Mesendoderm (in vitro differentiated cells): Measurements from ENCODE around the gene A2ML1.
"Not testable (repeated sequence)": the region's sequence is repeated elsewhere in the genome, so short reads cannot be mapped to it uniquely, and the experiment has no call there.

Experiments
- DNase-seq: peaks from one replicate; pipeline ENCODE4 v3.0.0; 2013
- H2AK5ac ChIP-seq: 2 replicates; pipeline ENCODE4 v1.6.1; 2013; ENCODE audit warnings: low read length, inconsistent platforms
- H2BK120ac ChIP-seq: 2 replicates; pipeline ENCODE4 v1.6.1; 2013; ENCODE audit warnings: low read depth, mild to moderate bottlenecking, low read length, moderate library complexity, mixed read lengths
- H2BK15ac ChIP-seq: replicated peaks from 2 replicates; pipeline ENCODE4 v1.6.1; 2013; ENCODE audit warnings: low read depth, mild to moderate bottlenecking, moderate library complexity
- H2BK5ac ChIP-seq: 2 replicates; pipeline ENCODE4 v1.6.1; 2013; ENCODE audit warnings: low read length, inconsistent platforms
- H3K18ac ChIP-seq: 2 replicates; pipeline ENCODE4 v1.6.1; 2013; ENCODE audit warnings: mild to moderate bottlenecking, low read length, mixed read lengths
- H3K23ac ChIP-seq: one replicate; pipeline ENCODE4 v1.6.1; 2013; ENCODE audit warnings: low read length
- H3K27ac ChIP-seq: 2 replicates; pipeline ENCODE4 v1.5.1; 2013; ENCODE audit warnings: low read depth, mild to moderate bottlenecking, inconsistent platforms, low read length, moderate library complexity
- H3K27me3 ChIP-seq: 2 replicates; pipeline ENCODE4 v1.6.1; 2013; ENCODE audit warnings: low read length, control low read depth, mild to moderate bottlenecking, inconsistent platforms; ENCODE audit not compliant: insufficient read depth, poor library complexity
- H3K36me3 ChIP-seq: 2 replicates; pipeline ENCODE4 v1.6.1; 2013; ENCODE audit warnings: low read length, inconsistent platforms; ENCODE audit not compliant: control insufficient read depth, insufficient read depth
- H3K4ac ChIP-seq: one replicate; pipeline ENCODE4 v1.6.1; 2013; ENCODE audit warnings: low read depth, mild to moderate bottlenecking, low read length, moderate library complexity
- H3K4me1 ChIP-seq: 2 replicates; pipeline ENCODE4 v1.6.1; 2013; ENCODE audit warnings: low read depth, low read length, inconsistent platforms; ENCODE audit not compliant: control insufficient read depth
- H3K4me2 ChIP-seq: 2 replicates; pipeline ENCODE4 v1.6.1; 2013; ENCODE audit warnings: low read length
- H3K4me3 ChIP-seq: 2 replicates; pipeline ENCODE4 v1.5.1; 2013; ENCODE audit warnings: mild to moderate bottlenecking, low read length
- H3K56ac ChIP-seq: one replicate; pipeline ENCODE4 v1.6.1; 2013; ENCODE audit warnings: low read length
- H3K79me1 ChIP-seq: 2 replicates; pipeline ENCODE4 v1.6.1; 2013; ENCODE audit warnings: low read length, inconsistent platforms
- H3K79me2 ChIP-seq: 2 replicates; pipeline ENCODE4 v1.6.1; 2013; ENCODE audit warnings: mild to moderate bottlenecking, low read length; ENCODE audit not compliant: control insufficient read depth, insufficient read depth
- H3K9ac ChIP-seq: 2 replicates; pipeline ENCODE4 v1.6.1; 2013; ENCODE audit warnings: low read length, inconsistent platforms
- H4K5ac ChIP-seq: one replicate; pipeline ENCODE4 v1.6.1; 2013; ENCODE audit warnings: low read length
- H4K8ac ChIP-seq: one replicate; pipeline ENCODE4 v1.6.1; 2013; ENCODE audit warnings: low read depth, mild to moderate bottlenecking, control low read depth, low read length, moderate library complexity
- WGBS: extraction: QIAGEN DNeasy Blood & Tissue Kit; methylation state at CpG from one replicate; pipeline ENCODE4 v1.1.7; 2013; ENCODE audit warnings: low lambda C conversion rate, missing lambda C conversion rate; ENCODE audit not compliant: insufficient coverage; ENCODE audit errors: extremely low coverage; 5-methylcytosine and 5-hydroxymethylcytosine counted together

Gene A2ML1

DNA sequence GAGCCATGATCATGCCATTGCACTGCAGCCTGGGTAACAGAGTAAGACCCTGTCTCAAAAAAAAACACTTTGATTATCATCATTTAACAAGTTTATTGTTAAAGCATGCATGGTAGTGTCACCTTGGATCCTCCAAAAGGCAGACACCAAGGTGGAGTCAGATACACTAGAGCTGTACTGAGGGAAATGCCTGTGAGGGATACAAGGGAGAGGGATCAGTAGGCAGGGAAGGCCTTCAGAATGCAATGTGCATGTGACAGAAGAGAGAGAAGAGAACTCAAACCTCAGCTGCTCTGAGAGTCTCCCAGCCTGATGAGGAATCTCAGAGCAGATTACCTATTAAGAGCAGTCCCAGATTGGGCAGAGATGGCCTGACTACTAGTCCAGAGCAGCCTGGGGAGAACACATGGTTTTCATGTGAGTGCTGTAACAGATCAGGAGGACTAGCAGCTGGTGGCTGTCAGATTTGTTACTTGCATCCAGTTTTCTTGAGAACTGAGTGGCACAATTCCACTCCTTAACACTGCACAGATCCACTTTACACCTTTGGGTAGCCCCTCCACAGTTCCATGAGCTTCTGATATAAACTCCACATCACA is 38.0 kb upstream of the A2ML1 start:
- no peak for DNase-seq
- H3K9ac ChIP-seq: no peak overlapping the region

DNA sequence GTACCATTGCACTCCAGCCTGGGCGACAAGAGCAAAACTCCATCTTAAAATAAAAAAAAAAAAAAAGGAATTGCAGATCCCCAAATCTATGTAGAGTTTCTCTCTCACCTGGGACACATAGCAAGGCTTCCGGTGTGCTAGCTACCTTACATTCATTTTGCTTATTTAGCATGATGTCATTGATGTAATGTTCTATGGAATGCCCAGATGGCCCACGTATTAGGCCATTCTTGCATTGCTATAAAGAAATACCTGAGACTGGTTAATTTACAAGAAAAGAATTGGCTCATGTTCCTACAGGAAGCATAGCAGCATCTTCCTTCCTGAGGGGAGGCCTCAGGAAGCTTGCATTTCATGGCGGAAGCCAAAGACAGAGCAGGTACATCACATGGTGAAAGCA is 36.9 kb upstream of the A2ML1 start:
- Histone ChIP-seq H2BK5ac (no peak overlapping the region), H2AK5ac (no peak overlapping the region), H2BK15ac (no peak overlapping the region), H3K4me1 (no peaks in the 10 kb centered on the region), H3K56ac (no peak overlapping the region), H3K79me2 (peaks cover 16% of the 10 kb centered on the region), H3K4me3 (no peak overlapping the region), H3K79me1 (no peaks in the 10 kb centered on the region), H3K4ac (no peak overlapping the region), H3K4me2 (no peak overlapping the region), H4K5ac (no peak overlapping the region), H3K18ac (no peak overlapping the region), H3K23ac (no peak overlapping the region), H3K9ac (no peak overlapping the region), H3K36me3 (no peaks in the 10 kb centered on the region), H4K8ac (no peak overlapping the region), H3K27me3 (no peaks in the 10 kb centered on the region), H3K27ac (no peak overlapping the region), H2BK120ac (no peak overlapping the region)
- no peak for DNase-seq
- no CpG with 5 or more reads among the region's 4 CpGs for WGBS

More for the DNA sequence above, 38.0 kb upstream of the A2ML1 start:
- Histone ChIP-seq H3K4me3 (no peak overlapping the region), H3K4ac (no peak overlapping the region), H3K79me2 (peaks cover 9% of the 10 kb centered on the region), H3K18ac (no peak overlapping the region), H3K4me2 (no peak overlapping the region), H2BK15ac (no peak overlapping the region), H3K79me1 (no peaks in the 10 kb centered on the region), H3K27ac (no peak overlapping the region), H3K4me1 (no peaks in the 10 kb centered on the region), H3K36me3 (no peaks in the 10 kb centered on the region), H2AK5ac (no peak overlapping the region), H2BK5ac (no peak overlapping the region), H3K56ac (no peak overlapping the region), H3K23ac (no peak overlapping the region), H4K8ac (no peak overlapping the region), H3K27me3 (no peaks in the 10 kb centered on the region), H2BK120ac (no peak overlapping the region), H4K5ac (no peak overlapping the region)

DNA sequence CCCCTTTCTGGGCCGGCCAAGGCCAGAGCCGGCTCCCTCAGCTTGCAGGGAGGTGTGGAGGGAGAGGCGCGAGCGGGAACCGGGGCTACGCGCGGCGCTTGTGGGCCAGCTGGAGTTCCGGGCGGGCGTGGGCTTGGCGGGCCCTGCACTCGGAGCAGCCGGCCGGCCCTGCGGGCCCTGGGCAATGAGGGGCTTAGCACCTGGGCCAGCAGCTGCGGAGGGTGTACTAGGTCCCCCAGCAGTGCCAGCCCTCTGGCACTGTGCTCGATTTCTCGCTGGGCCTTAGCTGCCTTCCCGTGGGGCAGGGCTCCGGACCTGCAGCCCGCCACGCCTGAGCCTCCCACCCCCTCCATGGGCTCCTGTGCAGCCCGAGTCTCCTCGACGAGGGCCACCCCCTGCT is 35.2 kb upstream of the A2ML1 start:
- not testable (repeated sequence) for DNase-seq, H3K27ac ChIP-seq, H3K9ac ChIP-seq, H3K79me1 ChIP-seq, H2BK120ac ChIP-seq, H4K5ac ChIP-seq, H3K23ac ChIP-seq, H3K56ac ChIP-seq, H2BK5ac ChIP-seq, H4K8ac ChIP-seq, H2AK5ac ChIP-seq, H3K36me3 ChIP-seq, H3K27me3 ChIP-seq, H3K4me3 ChIP-seq, H3K4me1 ChIP-seq, H3K4me2 ChIP-seq, H3K18ac ChIP-seq, H2BK15ac ChIP-seq
- WGBS: no CpG with 5 or more reads among the region's 28 CpGs
- Histone ChIP-seq H3K79me2 (peaks cover 16% of the 10 kb centered on the region), H3K4ac (peak overlapping the region; percentile 41)

DNA sequence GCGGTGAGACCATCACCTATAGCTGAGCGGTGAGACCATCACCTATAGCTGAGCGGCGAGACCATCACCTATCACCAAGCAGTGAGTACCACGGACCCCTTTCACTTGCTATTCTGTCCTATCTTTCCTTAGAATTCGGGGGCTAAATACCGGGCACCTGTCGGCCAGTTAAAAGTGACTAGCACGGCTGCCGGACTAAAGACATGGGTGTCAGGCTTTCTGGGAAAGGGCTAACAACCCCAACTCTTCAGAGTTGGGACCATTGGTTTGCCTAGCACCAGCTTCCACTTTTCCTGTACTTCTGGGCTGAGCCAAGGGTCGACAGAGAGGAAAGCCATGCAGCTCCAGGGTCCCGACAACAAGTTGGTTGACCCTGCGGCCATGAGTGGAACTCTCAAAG is 33.7 kb upstream of the A2ML1 start:
- H3K27ac ChIP-seq, H3K36me3 ChIP-seq, H3K79me1 ChIP-seq, H3K4me1 ChIP-seq, H3K18ac ChIP-seq, H2BK120ac ChIP-seq, DNase-seq, H4K5ac ChIP-seq, H3K4ac ChIP-seq, H2BK15ac ChIP-seq, H3K23ac ChIP-seq, H2AK5ac ChIP-seq, H2BK5ac ChIP-seq, H4K8ac ChIP-seq, H3K27me3 ChIP-seq: not testable (repeated sequence)
- Histone ChIP-seq H3K56ac (peak overlapping the region; percentile 91), H3K4me2 (peak overlapping the region; percentile 27), H3K79me2 (peaks cover 16% of the 10 kb centered on the region), H3K9ac (peak overlapping the region; percentile 88), H3K4me3 (peak overlapping the region; percentile 50)
- WGBS: no CpG with 5 or more reads among the region's 13 CpGs

DNA sequence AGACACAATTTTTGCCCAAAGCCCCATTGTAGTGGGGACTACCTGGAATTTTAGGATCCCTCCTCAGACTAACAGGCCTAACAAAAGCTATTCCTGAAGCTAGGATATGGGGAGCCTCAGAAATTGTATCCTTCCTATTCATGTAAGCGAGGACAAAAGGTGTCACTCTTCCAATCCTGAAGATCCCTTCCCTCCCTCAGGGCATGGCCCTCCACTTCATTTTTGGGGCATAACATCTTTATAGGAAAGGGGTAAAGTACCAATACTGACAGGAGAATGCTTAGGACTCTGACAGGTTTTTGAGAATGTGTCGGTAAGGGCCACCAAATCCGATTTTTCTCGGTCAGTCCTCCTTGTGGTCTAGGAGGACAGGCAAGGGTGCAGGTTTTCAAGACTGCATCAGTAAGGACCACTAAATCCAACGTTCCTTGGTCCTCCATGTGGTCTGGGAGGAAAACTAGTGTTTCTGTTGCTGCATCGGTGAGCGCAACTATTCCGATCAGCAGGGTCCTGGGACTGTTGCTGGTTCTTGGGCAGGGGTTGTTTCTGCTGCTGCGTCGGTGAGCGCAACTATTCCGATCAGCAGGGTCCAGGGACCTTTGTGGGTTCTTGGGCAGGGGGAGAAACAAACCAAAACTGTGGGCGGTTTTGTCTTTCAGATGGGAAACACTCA is 32.9 kb upstream of the A2ML1 start:
- Histone ChIP-seq H3K18ac (peak overlapping the region; percentile 12), H3K9ac (peak overlapping the region; percentile 88), H3K4me2 (peak overlapping the region; percentile 28), H3K79me2 (peaks cover 16% of the 10 kb centered on the region), H3K56ac (peak overlapping the region; percentile 85), H3K4me3 (peak overlapping the region; percentile 70)
- not testable (repeated sequence) for H3K27ac ChIP-seq, DNase-seq, H3K4me1 ChIP-seq, H2AK5ac ChIP-seq, H3K23ac ChIP-seq, H3K4ac ChIP-seq, H2BK5ac ChIP-seq, H3K27me3 ChIP-seq, H4K8ac ChIP-seq, H4K5ac ChIP-seq, H2BK15ac ChIP-seq, H3K79me1 ChIP-seq, H2BK120ac ChIP-seq, H3K36me3 ChIP-seq
- WGBS: no CpG with 5 or more reads among the region's 13 CpGs

DNA sequence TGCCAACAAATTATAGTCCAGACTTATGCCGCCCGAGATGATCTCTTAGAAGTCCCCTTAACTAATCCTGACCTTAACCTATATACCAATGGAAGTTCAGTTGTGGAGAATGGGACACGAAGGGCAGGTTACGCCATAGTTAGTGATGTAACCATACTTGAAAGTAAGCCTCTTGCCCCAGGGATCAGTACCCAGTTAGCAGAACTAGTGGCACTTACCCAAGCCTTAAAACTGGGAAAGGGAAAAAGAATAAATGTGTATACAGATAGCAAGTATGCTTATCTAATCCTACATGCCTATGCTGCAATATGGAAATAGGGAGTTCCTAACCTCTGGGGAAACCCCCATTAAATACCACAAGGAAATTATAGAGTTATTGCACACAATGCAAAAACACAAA is 29.2 kb upstream of the A2ML1 start:
- not testable (repeated sequence) for H3K23ac ChIP-seq, H3K4ac ChIP-seq, H3K4me1 ChIP-seq, H3K9ac ChIP-seq, H3K4me3 ChIP-seq, H3K4me2 ChIP-seq, H3K79me1 ChIP-seq, H4K8ac ChIP-seq, H2BK15ac ChIP-seq, H3K36me3 ChIP-seq, H3K56ac ChIP-seq, H2BK5ac ChIP-seq, H4K5ac ChIP-seq, H2BK120ac ChIP-seq, H3K27ac ChIP-seq, DNase-seq, H3K27me3 ChIP-seq, H2AK5ac ChIP-seq, H3K18ac ChIP-seq
- peaks cover 16% of the 10 kb centered on the region for H3K79me2 ChIP-seq
- no CpG with 5 or more reads among the region's 4 CpGs for WGBS
